CD4-positive, alpha-beta T cell treated with Interleukin-6 for 4 hours (primary cell): ENCODE results near the gene RAD51.
A peak's percentile ranks its signal among the peaks of the same experiment; 100 is the strongest.
"Not testable (repeated sequence)": the region's sequence is repeated elsewhere in the genome, so short reads cannot be mapped to it uniquely, and the experiment has no call there.

ENCODE experiments used
- DNase-seq: peaks from one replicate; pipeline ENCODE4 v3.0.0-alpha.2; 2020; ENCODE audit warnings: mixed read lengths

Gene RAD51

DNA sequence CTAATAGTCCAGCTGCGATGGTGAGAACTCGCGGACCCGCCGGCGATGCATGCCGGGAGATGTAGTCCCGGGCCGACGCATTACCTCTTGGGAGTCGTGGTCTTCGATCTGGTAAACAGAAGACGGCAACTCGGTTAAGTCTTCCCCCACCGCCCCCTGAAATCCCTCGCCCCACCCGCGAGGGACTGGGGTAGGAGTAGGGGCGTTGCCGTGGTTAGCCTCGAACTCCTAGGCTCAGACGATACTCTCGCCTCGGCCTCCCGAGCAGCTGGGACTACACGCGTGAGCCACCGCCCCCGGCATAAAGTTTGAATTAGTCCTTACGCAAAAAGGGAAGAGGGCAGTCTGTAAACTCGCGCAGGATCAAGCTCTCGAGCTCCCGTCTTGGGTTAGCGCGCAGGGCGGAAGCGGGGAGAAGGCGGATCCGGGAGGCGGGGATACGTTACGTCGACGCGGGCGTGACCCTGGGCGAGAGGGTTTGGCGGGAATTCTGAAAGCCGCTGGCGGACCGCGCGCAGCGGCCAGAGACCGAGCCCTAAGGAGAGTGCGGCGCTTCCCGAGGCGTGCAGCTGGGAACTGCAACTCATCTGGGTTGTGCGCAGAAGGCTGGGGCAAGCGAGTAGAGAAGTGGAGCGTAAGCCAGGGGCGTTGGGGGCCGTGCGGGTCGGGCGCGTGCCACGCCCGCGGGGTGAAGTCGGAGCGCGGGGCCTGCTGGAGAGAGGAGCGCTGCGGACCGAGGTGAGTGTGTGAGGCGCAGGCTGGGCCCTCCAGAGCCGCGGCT is at the start of gene RAD51:
Gene RAD51 (plus strand): TSS at position 487 of the 781 bp plus-strand sequence. CDS start 3,585 bp downstream, outside the sequence.
- peak; percentile 95 for DNase-seq

DNA sequence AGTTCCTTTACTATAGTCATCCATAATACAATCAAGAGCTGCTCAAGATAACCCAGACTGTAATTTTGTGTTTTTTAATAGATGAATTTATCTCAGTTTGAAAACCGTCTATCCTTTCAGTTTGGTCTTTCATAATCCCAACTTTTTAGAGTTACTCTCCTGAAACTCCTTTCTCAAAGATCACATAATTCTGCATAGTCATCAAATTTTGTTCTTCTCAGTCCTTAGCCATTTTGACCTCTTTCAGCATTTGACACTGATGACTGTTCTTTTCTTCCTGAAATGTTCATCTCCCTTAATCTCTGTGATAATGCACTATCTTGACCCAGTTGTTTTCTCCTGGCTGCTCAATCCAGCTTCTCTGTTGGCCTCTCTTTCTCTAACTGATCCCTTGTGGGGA is 47.5 kb upstream of the RAD51 start:
- no peak for DNase-seq

DNA sequence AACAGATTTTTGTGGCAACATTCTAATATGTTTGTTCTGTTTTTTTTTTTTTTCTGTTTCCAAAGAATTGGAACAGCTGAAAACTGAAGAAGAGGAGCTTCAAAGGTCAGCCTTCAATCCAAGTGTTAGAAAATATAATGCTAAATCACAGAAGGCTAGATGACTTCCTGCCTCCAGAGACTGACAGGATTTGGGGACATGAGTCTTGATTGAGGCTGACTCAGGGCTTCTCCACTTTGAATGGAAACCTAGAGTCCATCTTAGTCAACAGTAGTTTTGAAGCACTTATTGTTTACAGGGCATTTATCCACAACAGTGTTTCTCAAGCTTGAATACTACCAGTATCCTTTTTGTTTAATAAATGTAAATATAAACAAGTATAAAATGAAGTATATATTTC is 44.5 kb upstream of the RAD51 start:
- no peak for DNase-seq

DNA sequence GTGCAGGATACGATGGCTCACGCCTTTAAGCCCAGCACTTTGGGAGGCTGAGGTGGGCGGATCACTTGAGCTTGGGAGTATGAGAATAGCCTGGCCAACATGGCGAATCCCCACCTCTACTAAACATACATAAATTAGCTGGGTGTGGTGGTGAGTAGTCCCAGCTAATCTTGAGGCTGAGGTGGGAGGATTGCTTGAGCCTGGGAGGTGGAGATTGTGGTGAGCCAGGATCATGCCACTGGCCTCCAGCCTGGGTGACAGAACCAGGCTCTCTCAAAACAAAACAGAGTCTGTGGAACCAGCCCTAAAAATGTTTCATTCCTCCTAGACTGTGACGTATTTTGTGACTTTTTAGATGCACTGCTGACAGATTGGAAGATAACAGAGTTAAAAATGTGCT is 34.3 kb upstream of the RAD51 start:
- no peak for DNase-seq

DNA sequence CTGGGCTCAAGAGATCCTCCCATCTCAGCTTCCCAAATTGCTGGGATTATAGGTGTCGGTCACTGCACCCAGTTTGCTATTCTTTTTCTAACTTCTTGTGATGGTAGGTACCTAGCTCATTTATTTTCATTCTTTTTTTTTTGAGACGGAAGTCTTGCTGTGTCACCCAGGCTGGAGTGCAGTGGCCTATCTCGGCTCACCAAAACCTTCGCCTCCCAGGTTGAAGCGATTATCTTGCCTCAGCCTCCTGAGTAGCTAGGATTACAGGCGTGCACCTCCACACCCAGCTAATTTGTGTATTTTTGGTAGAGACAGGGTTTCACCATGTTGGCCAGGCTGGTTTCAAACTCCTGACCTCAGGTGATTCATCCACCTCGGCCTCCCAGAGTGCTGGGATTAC is 30.1 kb upstream of the RAD51 start:
- DNase-seq, result no peak

DNA sequence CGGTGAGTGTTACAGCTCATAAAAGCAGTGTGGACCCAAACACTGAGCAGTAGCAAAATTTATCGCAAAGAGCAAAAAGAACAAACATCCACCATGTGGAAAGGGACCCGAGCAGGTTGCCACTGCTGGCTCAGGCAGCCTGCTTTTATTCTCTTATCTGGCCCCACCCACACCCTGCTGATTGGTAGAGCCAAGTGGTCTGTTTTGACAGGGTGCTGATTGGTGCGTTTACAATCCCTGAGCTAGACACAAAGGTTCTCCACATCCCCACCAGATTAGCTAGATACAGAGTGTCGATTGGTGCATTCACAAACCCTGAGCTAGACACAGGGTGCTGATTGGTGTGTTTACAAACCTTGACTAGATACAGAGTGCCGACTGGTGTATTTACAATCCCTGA is 18.7 kb upstream of the RAD51 start:
- DNase-seq, result not testable (repeated sequence)

DNA sequence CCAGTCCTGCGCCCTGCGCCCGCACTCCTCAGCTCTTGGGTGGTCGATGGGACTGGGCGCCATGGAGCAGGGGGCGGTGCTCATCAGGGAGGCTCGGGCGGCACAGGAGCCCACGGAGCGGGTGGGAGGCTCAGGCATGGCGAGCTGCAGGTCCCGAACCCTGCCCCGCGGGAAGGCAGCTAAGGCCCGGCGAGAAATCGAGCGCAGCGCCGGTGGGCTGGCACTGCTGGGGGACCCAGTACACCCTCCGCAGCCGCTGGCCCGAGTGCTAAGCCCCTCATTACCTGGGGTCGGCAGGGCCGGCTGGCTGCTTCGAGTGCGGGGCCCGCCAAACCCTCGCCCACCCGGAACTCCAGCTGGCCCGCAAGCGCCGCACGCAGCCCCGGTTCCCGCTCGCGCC is 18.1 kb upstream of the RAD51 start:
- not testable (repeated sequence) for DNase-seq

DNA sequence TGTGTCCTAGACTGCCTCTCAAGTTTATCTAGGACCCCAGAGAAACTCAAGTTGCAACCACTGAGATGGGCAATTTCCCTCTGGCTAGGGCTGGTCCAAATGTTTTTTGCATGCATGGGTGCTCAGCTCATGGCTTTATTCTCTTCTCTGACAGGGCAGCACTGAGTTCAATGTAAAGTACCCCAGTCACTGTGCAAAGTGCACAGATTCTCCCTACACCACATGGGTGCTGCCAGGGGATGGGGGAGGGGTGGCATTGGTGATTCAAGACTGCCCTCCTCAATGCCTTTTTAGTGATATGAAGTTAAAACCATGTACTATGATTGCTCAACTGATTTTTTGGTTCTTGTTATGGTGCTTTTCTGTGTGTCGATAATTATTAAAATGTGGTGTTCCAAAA is 14.8 kb upstream of the RAD51 start:
- no peak for DNase-seq

DNA sequence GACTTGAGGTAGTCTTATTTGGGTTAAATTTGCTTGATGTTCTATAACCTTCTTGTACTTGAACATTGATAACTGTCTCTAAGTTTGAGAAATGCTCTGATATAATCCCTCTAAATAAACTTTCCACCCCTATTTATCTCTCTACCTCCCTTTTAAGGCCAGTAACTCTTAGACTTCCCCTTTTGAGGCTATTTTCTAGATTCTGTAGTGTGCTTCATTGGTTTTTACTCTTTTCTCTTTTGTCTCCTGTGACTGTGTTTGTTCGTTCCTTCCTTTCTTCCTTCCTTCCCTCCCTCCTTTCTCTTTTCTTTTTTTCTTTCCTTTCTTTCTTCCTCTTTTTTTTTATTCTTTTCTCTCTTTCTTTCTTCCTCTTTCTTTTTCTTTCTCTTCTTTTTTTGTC is 14.0 kb upstream of the RAD51 start:
- not testable (repeated sequence) for DNase-seq

DNA sequence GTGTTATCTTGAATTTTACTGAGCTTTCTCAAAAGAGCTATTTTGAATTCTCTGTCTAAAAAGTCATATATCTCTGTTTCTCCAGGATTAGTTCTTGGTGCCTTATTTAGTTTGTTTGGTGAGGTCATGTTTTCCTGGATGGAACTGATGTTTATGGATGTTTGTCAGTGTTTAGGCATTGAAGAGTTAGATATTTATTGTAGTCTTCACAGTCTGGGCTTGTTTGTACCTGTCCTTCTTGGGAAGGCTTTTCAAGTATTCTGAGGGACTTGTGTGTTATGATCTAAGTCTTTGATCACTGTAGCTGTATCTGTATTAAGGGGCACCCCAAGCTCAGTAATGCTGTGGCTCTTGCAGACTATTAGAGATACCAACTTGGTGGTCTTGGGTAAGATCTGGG is 10.6 kb upstream of the RAD51 start:
- DNase-seq, result no peak

DNA sequence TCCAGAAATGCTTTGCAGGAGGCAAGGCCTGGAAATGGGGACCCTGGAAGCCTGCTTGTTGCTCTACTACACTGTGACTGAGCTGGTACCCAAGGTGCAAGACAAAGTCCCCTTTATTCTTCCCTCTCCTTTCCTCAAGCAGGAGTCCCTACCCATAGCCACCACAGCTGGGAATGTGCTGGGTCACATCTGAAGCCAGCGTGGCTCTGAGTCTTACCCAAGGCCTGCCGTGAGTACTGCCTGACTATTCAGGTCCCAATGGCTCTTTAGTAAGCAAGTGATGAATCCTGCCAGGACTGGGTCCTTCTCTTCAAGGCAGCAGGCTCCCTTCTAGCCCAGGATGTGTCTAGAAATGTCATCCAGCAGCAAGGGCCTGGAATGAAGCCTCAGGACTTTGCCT is 9.6 kb upstream of the RAD51 start:
- DNase-seq, result no peak

DNA sequence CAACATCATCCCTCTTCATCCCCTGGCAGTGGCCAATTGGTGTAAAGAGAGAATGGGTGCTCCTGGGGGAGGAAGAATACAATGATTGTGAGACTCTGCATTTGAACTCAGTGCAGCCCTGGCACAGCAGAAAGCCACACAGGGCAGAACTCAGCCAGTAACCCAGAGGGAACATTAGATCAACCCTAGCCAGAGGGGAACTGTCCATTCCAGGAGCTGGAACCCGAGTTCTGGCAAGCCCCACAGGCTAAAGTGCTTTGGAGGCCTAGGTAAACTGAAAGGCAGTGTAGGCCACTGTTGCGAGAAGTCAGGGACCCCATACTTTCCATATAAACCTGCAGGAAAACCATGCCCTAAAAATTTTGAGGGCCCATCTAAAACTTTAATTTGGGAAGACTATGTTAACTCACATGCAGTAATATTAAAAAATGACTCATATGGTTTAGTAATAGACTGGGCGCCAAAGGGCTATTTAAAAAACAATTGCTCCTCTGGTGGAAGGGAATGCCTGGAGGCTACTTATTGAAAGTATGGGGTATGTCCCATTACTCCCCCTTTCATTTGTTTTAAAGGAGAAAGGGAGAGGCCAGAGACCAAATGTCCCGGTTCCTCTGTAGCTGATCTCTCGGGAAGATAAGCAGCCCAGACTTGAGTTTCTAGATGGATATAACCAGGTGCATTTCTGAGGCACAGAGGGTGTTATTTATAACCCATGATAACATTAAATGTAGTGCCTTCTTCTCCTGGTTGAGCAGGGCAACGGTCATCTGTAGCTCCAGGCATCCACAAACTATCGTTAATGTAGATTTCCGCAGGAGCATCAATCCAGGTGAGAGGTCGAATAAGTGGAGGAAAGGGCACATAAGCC is 5.8 kb upstream of the RAD51 start:
- DNase-seq, result no peak

DNA sequence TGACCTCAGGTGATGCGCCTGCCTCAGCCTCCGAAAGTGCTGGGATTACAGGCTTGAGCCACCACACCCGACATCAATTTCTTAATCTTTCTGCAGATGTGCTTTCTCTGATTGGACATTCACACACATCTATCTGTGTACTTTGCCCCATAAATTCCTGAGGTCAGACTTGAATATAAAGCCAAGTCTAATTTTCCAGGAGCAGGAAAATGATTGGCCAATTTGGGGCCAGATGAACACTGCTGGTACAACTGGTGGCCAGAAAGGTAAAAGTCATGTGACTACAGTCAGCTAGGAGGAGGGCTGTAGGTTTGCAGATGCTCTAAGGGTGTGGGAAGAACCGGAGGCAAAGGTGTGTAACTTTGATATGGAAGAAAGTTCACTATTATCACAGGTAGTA is 3.2 kb upstream of the RAD51 start:
- no peak for DNase-seq

DNA sequence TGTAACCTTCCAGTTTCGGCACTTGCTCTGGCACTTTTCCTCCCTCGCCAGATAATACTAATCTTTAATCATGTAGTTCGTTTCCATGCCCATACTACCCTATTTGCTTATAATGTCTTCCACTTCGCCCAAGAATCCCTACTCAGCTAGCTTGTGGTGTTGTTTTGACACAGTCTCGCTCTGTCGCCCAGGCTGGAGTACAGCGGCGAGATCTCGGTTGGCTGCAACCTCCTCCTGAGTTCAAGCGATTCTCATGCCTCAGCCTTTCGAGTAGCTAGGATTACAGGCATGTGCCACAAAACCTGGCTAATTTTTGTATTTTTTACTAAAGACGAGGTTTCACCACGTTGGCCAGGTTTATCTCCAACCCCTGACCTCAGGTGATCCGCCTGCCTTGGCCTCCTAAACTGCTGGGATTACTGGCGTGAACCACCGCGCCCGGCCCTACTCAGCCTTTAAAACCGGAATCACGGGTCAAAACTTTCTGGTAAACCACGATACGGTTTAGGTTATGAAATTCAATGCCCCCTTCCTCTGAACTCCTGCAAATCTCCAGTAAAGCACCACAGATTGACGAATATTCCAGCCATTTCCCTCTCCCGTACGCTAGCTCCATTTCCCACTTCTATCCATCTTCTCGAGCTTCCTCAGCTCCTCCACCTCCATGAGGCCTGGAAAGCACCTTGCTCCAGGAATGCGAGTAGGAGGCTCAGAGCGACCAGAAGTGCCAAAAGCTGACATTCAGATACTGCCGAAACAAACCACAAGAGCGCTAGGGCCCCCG is 878 bp upstream of the RAD51 start:
- DNase-seq, result no peak

DNA sequence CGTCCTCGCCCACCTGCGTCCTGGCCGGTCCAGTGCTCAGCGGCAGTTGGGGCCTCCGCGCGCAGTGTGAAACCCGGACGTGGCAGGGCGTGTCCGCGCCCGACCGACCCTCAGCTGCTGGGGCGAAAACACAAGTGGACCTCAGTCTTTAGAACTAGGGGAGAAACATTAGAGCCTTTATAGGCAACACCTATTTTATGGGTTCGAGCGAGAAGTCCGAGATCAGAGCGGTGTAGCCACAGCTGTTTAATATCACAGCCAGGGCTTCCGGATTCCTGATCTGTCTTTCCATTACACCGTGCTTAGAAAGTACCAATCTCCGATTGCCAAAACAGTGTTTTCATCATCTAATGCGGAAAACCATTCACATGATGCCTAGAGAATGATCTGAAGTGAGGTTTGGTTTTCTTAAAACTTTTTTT is 506 bp downstream of the RAD51 start:
- DNase-seq, result no peak

DNA sequence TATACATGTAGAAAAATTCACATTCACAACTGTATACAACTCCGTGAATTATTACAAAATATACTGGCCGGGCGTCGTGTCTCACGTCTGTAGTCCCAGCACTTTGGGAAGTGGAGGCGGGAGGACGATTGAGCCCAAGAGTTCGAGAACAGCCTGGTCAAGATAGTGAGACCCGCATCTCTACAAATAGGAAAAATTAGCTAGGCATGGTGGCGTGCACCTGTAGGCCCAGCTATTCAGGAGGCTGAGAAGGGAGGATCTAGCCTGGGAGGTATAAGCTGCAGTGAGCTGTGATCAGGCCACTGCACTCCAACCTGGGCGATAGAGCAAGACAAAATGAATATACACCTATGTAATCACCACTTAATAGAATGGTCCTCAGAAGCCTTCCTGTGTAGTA is 1.3 kb downstream of the RAD51 start:
- DNase-seq, result no peak

DNA sequence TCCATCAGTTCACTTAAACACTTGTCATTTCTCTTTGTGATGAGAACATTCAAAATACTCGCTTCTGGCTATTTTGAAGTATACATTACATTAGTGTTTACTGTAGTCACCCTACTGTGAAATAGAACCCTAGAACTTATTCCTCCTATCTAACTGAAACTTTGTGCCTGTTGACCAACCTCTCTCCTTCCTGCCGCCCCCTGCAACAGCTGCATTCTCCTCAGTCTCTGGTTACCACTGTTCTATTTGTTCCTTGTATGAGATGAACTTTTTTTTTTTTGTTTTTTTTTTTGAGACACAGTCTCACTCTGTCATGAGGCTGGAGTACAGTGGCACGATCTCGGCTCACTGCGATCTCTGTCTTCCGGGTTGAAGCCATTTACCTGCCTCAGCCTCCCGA is 2.9 kb downstream of the RAD51 start:
- no peak for DNase-seq

DNA sequence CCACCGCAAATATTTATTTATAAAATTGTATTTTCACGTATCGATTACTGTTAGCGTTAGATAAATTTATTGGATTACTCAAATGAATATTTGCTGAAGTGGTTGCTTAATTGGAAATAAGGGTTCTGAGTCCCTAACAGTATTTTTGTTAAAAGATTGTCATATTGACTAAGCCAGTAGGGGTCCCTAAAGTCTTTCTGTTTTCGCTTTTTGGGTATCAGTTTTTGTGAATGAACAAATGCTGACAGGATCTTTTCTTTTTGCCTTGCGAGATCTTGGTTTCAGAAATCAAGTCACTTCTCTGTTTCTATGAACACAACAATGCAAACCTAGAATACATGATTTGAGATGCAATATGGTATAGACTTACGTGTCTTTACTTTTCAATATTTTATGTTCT is 7.1 kb downstream of the RAD51 start:
- no peak for DNase-seq

DNA sequence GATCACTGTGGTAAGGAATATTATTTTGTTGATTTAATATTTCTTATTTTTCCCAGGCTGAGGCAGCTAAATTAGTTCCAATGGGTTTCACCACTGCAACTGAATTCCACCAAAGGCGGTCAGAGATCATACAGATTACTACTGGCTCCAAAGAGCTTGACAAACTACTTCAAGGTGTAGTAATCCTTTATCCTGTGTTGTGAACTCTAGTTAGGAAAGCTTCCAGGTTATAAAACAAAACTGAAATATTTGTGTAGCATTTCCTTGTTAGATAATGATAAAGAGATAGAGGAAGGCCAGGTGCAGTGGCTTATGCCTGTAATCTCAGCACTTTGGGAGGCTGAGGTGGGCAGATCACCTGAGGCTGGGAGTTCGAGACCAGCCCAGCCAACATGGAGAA is 11.1 kb downstream of the RAD51 start:
- DNase-seq, result no peak

DNA sequence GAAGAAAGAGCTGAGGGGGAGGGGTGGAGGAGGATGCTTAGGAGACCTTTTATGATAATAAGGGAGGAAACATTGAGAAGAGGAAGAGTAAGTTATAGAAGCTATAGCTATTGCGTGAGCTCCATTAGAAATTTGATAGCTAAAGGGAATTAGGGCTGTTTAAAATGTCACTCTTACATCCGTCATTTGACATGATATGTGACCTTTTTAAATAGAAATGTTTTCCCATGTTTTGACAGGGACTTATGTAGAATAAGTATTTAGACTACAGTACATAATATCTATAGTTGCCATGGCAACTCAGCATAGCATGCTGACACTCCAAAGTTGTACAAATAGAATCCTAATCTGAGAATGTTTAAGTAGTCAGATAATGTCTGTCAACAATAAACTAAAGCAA is 19.2 kb downstream of the RAD51 start:
- DNase-seq, result no peak

DNA sequence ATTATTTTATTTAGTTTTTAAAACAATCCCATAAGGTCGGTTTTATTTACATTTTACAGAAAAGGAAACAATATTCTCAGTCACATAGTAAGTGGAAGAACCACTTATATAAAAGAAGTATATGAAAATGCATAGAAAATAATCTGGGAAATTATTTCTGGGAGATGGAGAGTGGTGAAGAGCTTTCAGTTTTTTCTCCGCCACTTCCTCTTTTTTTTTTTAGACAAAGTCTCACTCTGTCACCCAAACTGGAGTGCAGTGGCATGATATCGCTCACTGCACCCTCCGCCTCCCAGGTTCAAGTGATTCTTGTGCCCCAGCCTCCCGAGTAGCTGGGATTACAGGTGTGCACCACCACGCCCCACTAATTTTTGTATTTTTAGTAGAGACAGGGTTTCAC is 21.2 kb downstream of the RAD51 start:
- no peak for DNase-seq

DNA sequence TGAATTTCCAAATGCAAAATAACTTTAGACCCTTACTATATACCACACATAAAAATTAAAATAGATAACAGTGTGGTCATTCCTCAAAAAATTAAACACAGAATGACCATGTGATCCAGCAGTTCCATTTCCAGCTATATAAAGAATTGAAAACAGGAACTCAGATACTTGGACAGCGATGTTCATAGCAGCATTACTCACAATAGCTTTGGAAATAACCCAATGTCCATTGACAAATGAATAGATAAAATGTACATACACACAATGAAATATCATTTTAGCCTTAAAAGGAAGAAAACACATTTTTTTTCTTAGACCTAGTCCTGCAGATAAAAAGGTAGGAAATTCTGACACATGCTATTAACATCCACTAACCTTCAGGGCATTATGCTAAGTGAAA is 26.7 kb downstream of the RAD51 start:
- DNase-seq, result no peak

DNA sequence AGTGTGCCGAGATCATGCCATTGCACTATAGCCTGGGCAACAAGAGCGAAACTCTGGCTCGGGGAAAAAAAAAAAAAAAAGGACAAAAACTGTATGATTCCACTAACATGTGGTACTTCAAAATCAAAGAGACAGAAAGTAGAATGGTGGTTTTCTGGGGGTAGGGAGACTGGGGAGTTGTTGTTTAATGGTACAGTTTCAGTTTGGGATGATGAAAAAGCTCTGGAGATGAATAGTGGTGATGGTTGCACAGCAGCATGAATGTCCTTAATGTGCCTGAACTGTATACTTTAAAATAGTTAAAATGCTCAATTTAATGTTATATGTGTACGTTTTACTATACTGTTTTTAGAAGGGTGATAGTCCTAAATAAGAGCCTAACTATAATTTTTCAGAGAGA is 27.4 kb downstream of the RAD51 start:
- DNase-seq, result no peak

DNA sequence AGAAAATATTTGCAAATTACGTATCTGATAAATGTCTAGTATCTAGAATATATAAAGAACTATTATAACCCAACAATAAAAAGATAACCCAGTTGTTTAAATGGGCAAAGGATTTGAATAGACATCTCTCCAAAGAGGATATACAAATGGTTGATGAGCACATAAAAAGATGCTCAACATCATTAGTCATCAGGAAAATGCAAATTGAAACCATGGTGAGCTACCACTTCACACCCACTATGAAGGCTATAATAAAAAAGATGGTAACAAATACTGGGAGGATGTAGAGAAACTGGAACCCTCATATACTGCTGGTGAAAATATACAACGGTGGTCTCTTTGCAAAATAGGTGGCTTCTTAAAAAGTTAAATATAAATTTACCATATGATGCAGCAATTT is 28.0 kb downstream of the RAD51 start:
- no peak for DNase-seq
